DND-41 (cell line): ENCODE measurements around the gene MAPK1.
"Not testable (repeated sequence)": the region's sequence is repeated elsewhere in the genome, so short reads cannot be mapped to it uniquely, and the experiment has no call there.

Source experiments
- ATAC-seq: fragments of 200-7000 bp; cut with Tn5 transposase; 3 replicates; pipeline ENCODE4 v1.9.1; 2021; ENCODE audit warnings: low read depth; ENCODE audit not compliant: insufficient read depth
- DNase-seq: peaks from one replicate; pipeline ENCODE4 v3.0.0-alpha.2; 2020
- H2AFZ ChIP-seq: 2 replicates; pipeline ENCODE4 v1.6.0; 2012; ENCODE audit warnings: low read depth, low read length
- H3K27ac ChIP-seq: 2 replicates; pipeline ENCODE4 v1.5.1; 2012; ENCODE audit warnings: low read length, inconsistent platforms
- H3K27me3 ChIP-seq: fragments of 200-600 bp; sonication (generic); 2 replicates; pipeline ENCODE4 v1.6.0; 2012; ENCODE audit warnings: low read length, mild to moderate bottlenecking, inconsistent platforms; ENCODE audit not compliant: insufficient read depth, poor library complexity
- H3K36me3 ChIP-seq: 2 replicates; pipeline ENCODE4 v1.5.1; 2012; ENCODE audit warnings: low read length, inconsistent platforms; ENCODE audit not compliant: insufficient read depth
- H3K4me1 ChIP-seq: 2 replicates; pipeline ENCODE4 v1.5.1; 2012; ENCODE audit warnings: mild to moderate bottlenecking, low read length; ENCODE audit not compliant: insufficient read depth
- H3K4me2 ChIP-seq: 2 replicates; pipeline ENCODE4 v1.6.0; 2012; ENCODE audit warnings: mild to moderate bottlenecking, moderate library complexity, low read length, inconsistent platforms; ENCODE audit not compliant: insufficient read depth
- H3K4me3 ChIP-seq, 2 experiments: fragments of 200-600 bp in 1 of 2; shearing (Covaris generic) in 1 of 2; 2 replicates each; pipeline ENCODE4 v1.5.1; 2012 to 2016; ENCODE audit warnings: inconsistent platforms in 2 of 2, low read length in 2 of 2, mild to moderate bottlenecking in 2 of 2, low read depth in 1 of 2, moderate library complexity in 1 of 2
- H3K79me2 ChIP-seq: 2 replicates; pipeline ENCODE4 v1.6.0; 2012; ENCODE audit warnings: low read length, inconsistent platforms; ENCODE audit not compliant: insufficient read depth
- H3K9ac ChIP-seq: 2 replicates; pipeline ENCODE4 v1.6.0; 2012; ENCODE audit warnings: low read depth, mild to moderate bottlenecking, inconsistent platforms, low read length, moderate library complexity
- H3K9me3 ChIP-seq: 2 replicates; pipeline ENCODE4 v1.5.1; 2012; ENCODE audit warnings: low read length, moderate library complexity, mild to moderate bottlenecking, inconsistent platforms; ENCODE audit not compliant: insufficient read depth, severe bottlenecking
- H4K20me1 ChIP-seq: 2 replicates; pipeline ENCODE4 v1.6.0; 2012; ENCODE audit warnings: low read length; ENCODE audit not compliant: insufficient read depth
- CTCF ChIP-seq: IDR thresholded peaks from 2 replicates; pipeline ENCODE4 v1.5.1; 2012; ENCODE audit warnings: borderline replicate concordance, low read length, moderate library complexity, mild to moderate bottlenecking; ENCODE audit not compliant: poor library complexity, severe bottlenecking; ENCODE audit errors: extremely low read depth
- EZH2 ChIP-seq: IDR thresholded peaks from 3 replicates; pipeline ENCODE4 v1.6.1; 2012; ENCODE audit warnings: borderline replicate concordance, low read depth, mild to moderate bottlenecking, moderate library complexity, low read length, inconsistent platforms; ENCODE audit not compliant: severe bottlenecking

The MAPK1 gene

GRCh38 chr22:21796231-21796630, 71.2 kb downstream of the MAPK1 start:
- ATAC-seq (no peak), DNase-seq (no peak)
- H3K27ac ChIP-seq, result no peak overlapping the region
- no peaks in the 10 kb centered on the region for H3K9me3 ChIP-seq
- H3K79me2 ChIP-seq, result peaks cover 9% of the 10 kb centered on the region
- no peak overlapping the region for H3K4me3 ChIP-seq
- H3K27me3 ChIP-seq, result no peaks in the 10 kb centered on the region
- H4K20me1 ChIP-seq, result peaks cover 3% of the 10 kb centered on the region; the same call in 1 of the 2 replicates
- no peaks in the 10 kb centered on the region for H3K4me1 ChIP-seq
- H3K36me3 ChIP-seq, result peaks cover 84% of the 10 kb centered on the region
- TF ChIP-seq EZH2, result no peak
- no peak for TF ChIP-seq CTCF
- no peak overlapping the region for H3K4me2 ChIP-seq
- H2AFZ ChIP-seq, result no peak overlapping the region
- H3K9ac ChIP-seq, result no peak overlapping the region

DNA sequence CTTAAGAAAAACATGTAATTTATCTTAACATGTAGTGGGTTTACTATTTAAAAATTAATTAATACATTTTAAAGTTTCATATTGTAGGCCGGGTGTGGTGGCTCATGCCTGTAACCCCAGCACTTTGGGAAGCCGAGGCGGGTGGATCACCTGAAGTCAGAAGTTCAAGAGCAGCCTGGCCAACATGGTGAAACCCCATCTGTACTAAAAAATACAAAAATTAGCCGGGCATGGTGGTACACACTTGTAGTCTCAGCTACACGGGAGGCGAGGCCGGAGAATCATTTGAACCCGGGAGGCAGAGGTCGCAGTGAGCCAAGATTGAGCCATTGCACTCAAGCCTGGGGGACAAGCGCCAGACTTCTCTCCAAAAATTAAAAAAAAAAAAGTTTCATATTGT, 73.7 kb downstream of the MAPK1 start:
- H3K4me3 ChIP-seq, DNase-seq, H3K27ac ChIP-seq, H3K4me1 ChIP-seq, H2AFZ ChIP-seq, H3K9me3 ChIP-seq, H3K9ac ChIP-seq, H3K27me3 ChIP-seq, H4K20me1 ChIP-seq, H3K4me2 ChIP-seq, ATAC-seq: not testable (repeated sequence)
- H3K36me3 ChIP-seq, result peaks cover 81% of the 10 kb centered on the region
- peaks cover 12% of the 10 kb centered on the region for H3K79me2 ChIP-seq

- peaks cover 9% of the 10 kb centered on the region for H3K79me2 ChIP-seq
- DNase-seq (no peak), ATAC-seq (no peak)
- H3K27me3 ChIP-seq, result no peaks in the 10 kb centered on the region
- no peaks in the 10 kb centered on the region for H3K4me1 ChIP-seq
- H3K4me2 ChIP-seq, result no peak overlapping the region
- H3K4me3 ChIP-seq, result no peak overlapping the region
- no peak for TF ChIP-seq CTCF
- no peak for TF ChIP-seq EZH2
- no peaks in the 10 kb centered on the region for H3K9me3 ChIP-seq
- H4K20me1 ChIP-seq, result peaks cover 2% of the 10 kb centered on the region; the same call in 1 of the 2 replicates
- H3K9ac ChIP-seq, result no peak overlapping the region
- H2AFZ ChIP-seq, result no peak overlapping the region
- no peak overlapping the region for H3K27ac ChIP-seq
- H3K36me3 ChIP-seq, result peaks cover 82% of the 10 kb centered on the region
Measured at GRCh38 chr22:21791635-21792625, 75.5 kb downstream of the MAPK1 start.

DNA sequence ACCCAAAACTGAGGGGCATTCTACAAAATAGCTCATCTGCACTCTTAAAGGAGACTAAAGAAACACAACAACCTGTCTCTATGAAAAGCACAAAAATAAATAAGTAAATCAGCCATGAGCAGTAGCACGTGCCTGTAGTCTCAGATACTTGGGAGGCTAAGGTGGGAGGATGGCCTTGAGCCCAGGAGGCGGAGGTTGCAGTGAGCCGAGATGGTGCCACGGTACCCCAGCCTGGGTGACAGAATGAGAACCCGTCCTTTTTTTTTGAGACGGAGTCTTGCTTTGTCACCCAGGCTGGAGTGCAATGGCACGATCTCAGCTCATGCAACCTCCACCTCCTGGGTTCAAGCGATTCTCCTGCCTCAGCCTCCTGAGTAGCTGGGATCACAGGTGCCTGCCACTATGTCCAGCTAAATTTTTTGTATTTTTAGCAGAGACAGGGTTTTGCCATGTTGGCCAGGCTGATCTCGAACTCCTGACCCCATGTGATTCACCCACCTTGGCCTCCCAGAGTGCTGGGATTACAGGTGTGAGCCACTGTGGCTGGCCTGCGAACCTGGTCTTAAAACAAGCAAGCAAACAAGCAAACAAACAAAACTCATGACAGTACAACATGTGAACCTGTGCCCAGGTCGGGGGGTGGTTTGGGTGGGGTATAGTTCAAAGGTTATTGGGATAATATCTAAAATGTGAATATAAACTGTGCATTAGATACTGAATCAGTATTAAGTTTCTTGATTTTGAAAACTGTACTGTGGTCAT, 76.4 kb downstream of the MAPK1 start:
- not testable (repeated sequence) for ATAC-seq, H2AFZ ChIP-seq, H4K20me1 ChIP-seq, H3K4me1 ChIP-seq, H3K4me2 ChIP-seq, H3K9ac ChIP-seq, H3K27ac ChIP-seq, H3K27me3 ChIP-seq, H3K4me3 ChIP-seq, DNase-seq, H3K9me3 ChIP-seq
- Histone ChIP-seq H3K36me3 (peaks cover 79% of the 10 kb centered on the region), H3K79me2 (peaks cover 10% of the 10 kb centered on the region)
